ENCODE data around the gene PRTG.
"Not testable (repeated sequence)": the region's sequence is repeated elsewhere in the genome, so short reads cannot be mapped to it uniquely, and the experiment has no call there.

The PRTG gene

GRCh38 chr15:55737373-55737772 lies 5.6 kb downstream of the PRTG start:
- FAIRE-seq (no peak), DNase-seq (ENCODE audit: insufficient read length, low spot score) (no peak)
- TF ChIP-seq, protein P1, sequence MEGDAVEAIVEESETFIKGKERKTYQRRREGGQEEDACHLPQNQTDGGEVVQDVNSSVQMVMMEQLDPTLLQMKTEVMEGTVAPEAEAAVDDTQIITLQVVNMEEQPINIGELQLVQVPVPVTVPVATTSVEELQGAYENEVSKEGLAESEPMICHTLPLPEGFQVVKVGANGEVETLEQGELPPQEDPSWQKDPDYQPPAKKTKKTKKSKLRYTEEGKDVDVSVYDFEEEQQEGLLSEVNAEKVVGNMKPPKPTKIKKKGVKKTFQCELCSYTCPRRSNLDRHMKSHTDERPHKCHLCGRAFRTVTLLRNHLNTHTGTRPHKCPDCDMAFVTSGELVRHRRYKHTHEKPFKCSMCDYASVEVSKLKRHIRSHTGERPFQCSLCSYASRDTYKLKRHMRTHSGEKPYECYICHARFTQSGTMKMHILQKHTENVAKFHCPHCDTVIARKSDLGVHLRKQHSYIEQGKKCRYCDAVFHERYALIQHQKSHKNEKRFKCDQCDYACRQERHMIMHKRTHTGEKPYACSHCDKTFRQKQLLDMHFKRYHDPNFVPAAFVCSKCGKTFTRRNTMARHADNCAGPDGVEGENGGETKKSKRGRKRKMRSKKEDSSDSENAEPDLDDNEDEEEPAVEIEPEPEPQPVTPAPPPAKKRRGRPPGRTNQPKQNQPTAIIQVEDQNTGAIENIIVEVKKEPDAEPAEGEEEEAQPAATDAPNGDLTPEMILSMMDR (IDR thresholded peaks at IDR 0.05; ENCODE audit: insufficient read depth, missing control alignments): no peak

GRCh38 chr15:55736756-55737155 lies 6.2 kb downstream of the PRTG start:
- DNase-seq (ENCODE audit: insufficient read length, low spot score) (no peak), FAIRE-seq (no peak)
- TF ChIP-seq, protein P1 (IDR thresholded peaks at IDR 0.05; ENCODE audit: insufficient read depth, missing control alignments): no peak

DNA sequence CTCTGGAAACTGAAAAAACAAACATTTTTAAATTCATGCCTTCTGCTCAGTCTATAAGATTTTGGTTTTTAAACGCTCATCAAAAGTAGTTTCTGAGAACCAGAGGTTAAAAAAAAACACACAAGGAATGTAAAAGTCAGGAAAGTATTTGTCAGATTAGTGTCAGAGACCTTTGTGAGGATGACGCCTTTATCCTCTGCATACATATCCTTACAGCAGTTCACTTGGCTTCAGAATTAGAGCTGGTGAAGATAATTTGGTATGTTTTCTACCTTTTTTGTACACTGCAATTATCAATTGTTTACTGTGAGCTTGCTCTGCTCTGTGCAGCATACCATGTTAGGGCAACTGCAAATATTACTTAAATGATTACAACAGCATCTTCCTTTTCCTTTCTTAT lies 8.3 kb downstream of the PRTG start:
- TF ChIP-seq, protein P1 (IDR thresholded peaks at IDR 0.05; ENCODE audit: insufficient read depth, missing control alignments): no peak
- FAIRE-seq (no peak), DNase-seq (ENCODE audit: insufficient read length, low spot score) (no peak)

DNA sequence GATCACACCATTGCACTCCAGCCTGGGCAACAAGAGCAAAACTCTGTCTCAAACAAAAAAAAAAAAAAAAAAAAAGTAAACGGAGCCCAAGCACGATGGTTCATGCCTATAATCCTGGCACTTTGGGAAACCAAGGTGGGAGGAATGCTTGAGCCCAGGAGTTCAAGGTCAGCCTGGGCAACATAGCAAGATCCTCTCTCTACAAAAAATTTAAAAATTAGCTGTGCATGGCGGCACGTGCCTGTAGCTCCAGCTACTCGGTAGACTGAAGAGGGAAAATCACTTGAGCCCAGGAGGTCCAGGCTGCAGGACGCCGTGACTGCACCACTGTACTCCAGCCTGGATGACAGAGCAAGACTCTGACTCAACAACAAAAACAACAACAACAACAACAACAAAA lies 9.5 kb downstream of the PRTG start:
- FAIRE-seq; DNase-seq (ENCODE audit: insufficient read length, low spot score): not testable (repeated sequence)

DNA sequence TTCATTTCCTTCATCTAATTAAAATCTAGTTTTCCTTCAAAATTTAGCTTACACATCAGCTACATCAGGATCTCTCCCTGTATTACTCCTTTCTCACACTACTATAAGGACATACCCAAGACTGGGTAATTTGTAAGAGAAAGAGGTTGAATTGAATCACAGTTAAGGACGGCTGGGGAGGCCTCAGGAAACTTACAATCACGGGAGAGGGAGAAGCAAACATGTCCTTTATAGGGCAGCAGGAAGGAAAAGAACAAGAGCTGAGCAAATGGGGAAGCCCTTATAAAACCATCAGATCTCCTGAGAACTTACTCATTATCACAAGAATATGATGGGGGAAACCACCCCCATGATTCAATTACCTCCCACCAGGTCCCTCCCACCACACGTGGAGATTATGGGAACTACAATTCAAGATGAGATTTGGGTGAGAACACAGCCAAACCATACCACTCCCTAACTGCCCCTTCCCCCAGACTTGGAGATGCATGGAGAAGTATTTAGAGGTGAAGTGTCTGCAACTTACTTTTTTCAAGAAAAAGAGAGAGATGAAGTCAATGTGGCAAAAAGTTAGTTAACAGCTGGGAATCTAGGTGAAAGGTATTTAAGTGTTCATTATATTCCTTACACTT lies 21.3 kb downstream of the PRTG start:
- FAIRE-seq (no peak), DNase-seq (ENCODE audit: insufficient read length, low spot score) (no peak)
- TF ChIP-seq, protein P1 (IDR thresholded peaks at IDR 0.05; ENCODE audit: insufficient read depth, missing control alignments): no peak

DNA sequence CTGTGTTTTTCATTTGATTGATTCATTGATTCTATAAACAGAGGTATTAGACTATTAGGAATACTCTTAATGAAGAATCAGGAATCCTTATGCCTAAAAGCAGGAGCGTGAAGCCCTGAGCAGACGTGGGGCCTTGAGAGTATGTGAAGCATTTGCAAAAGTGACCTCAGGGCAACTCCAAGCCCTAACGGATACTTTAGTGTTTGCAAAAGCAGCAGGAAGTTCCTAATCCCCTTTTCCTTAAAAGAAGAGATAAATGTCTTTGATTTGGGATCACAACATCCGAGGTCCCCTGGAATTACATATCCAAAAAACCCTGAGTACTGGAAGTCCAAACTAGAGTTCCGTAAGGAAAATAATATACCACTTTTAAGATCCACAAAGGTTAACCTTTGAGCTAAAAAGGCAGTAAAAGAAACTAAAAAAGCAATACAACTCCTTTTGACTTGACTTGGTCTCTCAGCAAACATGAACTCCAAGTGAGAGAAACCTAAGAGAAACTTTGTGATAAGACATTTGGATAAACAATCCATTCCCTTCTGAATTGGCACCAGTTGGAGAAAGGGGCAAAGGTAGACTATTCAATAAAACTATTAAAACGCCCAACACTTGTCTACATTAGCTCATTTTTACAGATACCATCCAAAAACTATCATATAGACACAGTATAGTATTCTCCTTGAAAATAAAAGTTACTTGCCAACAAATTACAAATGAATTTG lies 27.4 kb downstream of the PRTG start:
- FAIRE-seq: no peak
- TF ChIP-seq, protein P1 (IDR thresholded peaks at IDR 0.05; ENCODE audit: insufficient read depth, missing control alignments): no peak

DNA sequence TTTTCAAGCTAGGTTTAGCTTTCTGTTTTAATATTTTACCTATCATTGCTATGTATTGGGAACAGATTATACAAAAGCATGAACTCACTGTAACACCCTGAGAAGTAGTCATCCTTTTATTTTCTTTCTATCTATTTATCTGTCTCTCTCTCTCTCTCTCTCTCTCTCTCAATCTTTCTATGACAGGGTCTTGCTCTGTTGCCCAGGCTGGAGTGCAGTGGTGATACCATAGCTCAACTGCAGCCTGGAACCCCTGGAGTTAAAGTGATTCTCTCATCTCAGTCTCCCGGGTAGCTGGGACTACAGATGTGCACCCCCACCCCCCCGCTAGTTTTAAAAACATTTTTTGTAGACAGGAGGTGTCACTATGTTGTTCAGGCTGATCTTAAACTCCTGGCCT lies 28.9 kb downstream of the PRTG start:
- FAIRE-seq: no peak
- DNase-seq (ENCODE audit: insufficient read length, low spot score): no peak
- TF ChIP-seq, protein P1 (IDR thresholded peaks at IDR 0.05; ENCODE audit: insufficient read depth, missing control alignments): no peak

More for the DNA sequence above, 27.4 kb downstream of the PRTG start:
- no peak for DNase-seq (ENCODE audit: insufficient read length, low spot score)

Data from D721Med (cell line).